ENCODE data around the gene ATXN8OS. TPM values are rescaled to one million over a fixed set of nuclear protein-coding genes. Genes with fewer than 3 reads are reported as not detected.

ATXN8OS gene
- total and polyA plus RNA-seq, 12 donors, result 0.27 TPM; not detected in 11

- Histone ChIP-seq H3K36me3 (replicated peaks in 1 of 2) (no peaks in the 10 kb centered on the region), H3K4me1 (replicated peaks in 1 of 2) (no peaks in the 10 kb centered on the region), H3K9me3 (replicated peaks in 1 of 3) (no peaks in the 10 kb centered on the region), H3K27me3 (no peaks in the 10 kb centered on the region), H3K27ac (no peak overlapping the region), H3K4me3 (no peak overlapping the region)
- intact Hi-C loops (cut with DNase I), result no loop called here
- DNase-seq, result no peak
- 70 to 87% (median 72%) methylated on average over 2 of the region's 2 CpGs for WGBS, 4 donors
- TF ChIP-seq CTCF (IDR thresholded peaks at IDR 0.05) (no peak), POLR2A (IDR thresholded peaks at IDR 0.05) (no peak)
Observed at GRCh38 chr13:70090036-70090723, 17.4 kb upstream of the ATXN8OS start.

DNA sequence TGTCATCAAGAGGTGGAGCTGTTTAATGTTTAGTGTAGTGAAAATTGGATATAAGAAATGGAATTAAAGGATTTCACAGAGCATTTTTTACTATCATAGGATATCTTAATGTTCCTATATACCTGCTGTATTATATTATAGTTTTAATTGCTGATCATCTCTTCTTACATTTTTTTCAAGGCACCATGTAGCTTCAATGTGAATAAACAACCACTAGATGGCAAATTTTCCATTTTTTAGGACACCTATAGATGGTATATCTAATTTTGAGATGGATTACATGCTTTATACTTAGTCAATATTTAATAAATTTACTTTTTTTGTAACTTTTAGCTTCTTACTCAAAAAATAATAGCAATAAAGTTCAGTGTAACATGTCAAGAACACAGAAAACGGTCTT, 9.0 kb upstream of the ATXN8OS start:
- H3K27ac ChIP-seq, result no peak overlapping the region
- no peaks in the 10 kb centered on the region for H3K9me3 ChIP-seq (replicated peaks in 1 of 3)
- TF ChIP-seq CTCF (IDR thresholded peaks at IDR 0.05) (peak in 1 of 6 experiments; percentile 30), POLR2A (IDR thresholded peaks at IDR 0.05) (no peak)
- H3K36me3 ChIP-seq (replicated peaks in 1 of 2), result no peaks in the 10 kb centered on the region
- no peaks in the 10 kb centered on the region for H3K27me3 ChIP-seq
- no peak for DNase-seq
- intact Hi-C loops (cut with DNase I), result no loop called here
- no peak overlapping the region for H3K4me3 ChIP-seq
- no peaks in the 10 kb centered on the region for H3K4me1 ChIP-seq (replicated peaks in 1 of 2)
- WGBS, 4 donors, result 43 to 53% (median 51%) methylated on average over 1 of the region's 1 CpG

DNA sequence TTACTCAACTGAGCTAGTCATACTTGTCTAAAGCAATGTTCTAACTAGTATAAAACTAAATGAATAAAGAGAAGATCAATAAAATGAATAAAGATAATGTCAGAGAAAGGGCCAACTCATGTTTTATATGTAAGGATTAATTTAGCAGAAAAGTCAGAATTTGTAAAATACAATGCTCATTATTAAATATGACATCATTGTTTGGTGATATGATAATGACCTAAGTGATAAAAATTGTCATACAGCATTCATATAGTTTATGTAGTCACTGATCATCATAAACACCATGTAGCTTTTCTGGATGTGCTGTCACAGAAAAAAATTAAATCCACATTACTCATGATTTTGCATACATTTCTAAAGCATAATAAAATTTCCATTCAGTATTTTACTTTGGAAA, 3.1 kb upstream of the ATXN8OS start:
- no peaks in the 10 kb centered on the region for H3K27me3 ChIP-seq
- no peaks in the 10 kb centered on the region for H3K4me1 ChIP-seq (replicated peaks in 1 of 2)
- no peak overlapping the region for H3K4me3 ChIP-seq
- H3K27ac ChIP-seq, result no peak overlapping the region
- intact Hi-C loops (cut with DNase I), result loop anchor here in 1 of 2 donors (5.0 kb wide), 1 partner anchor 468 kb away; no protein-coding TSS in a partner anchor
- H3K9me3 ChIP-seq (replicated peaks in 1 of 3), result no peaks in the 10 kb centered on the region
- TF ChIP-seq CTCF (IDR thresholded peaks at IDR 0.05) (no peak), POLR2A (IDR thresholded peaks at IDR 0.05) (no peak)
- no peak for DNase-seq
- H3K36me3 ChIP-seq (replicated peaks in 1 of 2), result no peaks in the 10 kb centered on the region

- H3K27ac ChIP-seq, result no peak overlapping the region
- H3K36me3 ChIP-seq (replicated peaks in 1 of 2), result no peaks in the 10 kb centered on the region
- H3K9me3 ChIP-seq (replicated peaks in 1 of 3), result no peaks in the 10 kb centered on the region
- intact Hi-C loops (cut with DNase I), result no loop called here
- no peaks in the 10 kb centered on the region for H3K27me3 ChIP-seq
- WGBS, 4 donors, result 26 to 39% (median 29%) methylated on average over 8 to 9 of the region's 9 CpGs
- H3K4me3 ChIP-seq, result no peak overlapping the region
- H3K4me1 ChIP-seq (replicated peaks in 1 of 2), result no peaks in the 10 kb centered on the region
- no peak for DNase-seq
- TF ChIP-seq POLR2A (IDR thresholded peaks at IDR 0.05) (no peak), CTCF (IDR thresholded peaks at IDR 0.05) (no peak)
Observed at GRCh38 chr13:70107125-70107497, 515 bp upstream of the ATXN8OS start.
